Limb (tissue), 2 donors: Measurements from ENCODE around the gene ANKRD17.
"Not testable (repeated sequence)": the region's sequence is repeated elsewhere in the genome, so short reads cannot be mapped to it uniquely, and the experiment has no call there.

Experiments
- DNase-seq, 2 donors: peaks; one replicate each; pipeline ENCODE4 v3.0.0-alpha.2; 2016; ENCODE audit errors: extremely low spot score in 2 of 2

Gene ANKRD17

GRCh38 chr4:73258686-73259570, at the start of gene ANKRD17:
Gene ANKRD17 (minus strand): TSS chr4:73258798. CDS start chr4:73258668, 130 bp downstream.
- peak; percentile 97 for DNase-seq

- DNase-seq: no peak
Measured at GRCh38 chr4:73308286-73308685, 49.7 kb upstream of the ANKRD17 start.

GRCh38 chr4:73303711-73304110, 45.1 kb upstream of the ANKRD17 start:
- DNase-seq: no peak

- DNase-seq: no peak
Measured at GRCh38 chr4:73299548-73300280, 41.1 kb upstream of the ANKRD17 start.

GRCh38 chr4:73292661-73293060, 34.1 kb upstream of the ANKRD17 start:
- not testable (repeated sequence) for DNase-seq

- DNase-seq: no peak
Measured at GRCh38 chr4:73281982-73282381, 23.4 kb upstream of the ANKRD17 start.

- no peak for DNase-seq
Measured at GRCh38 chr4:73281396-73281795, 22.8 kb upstream of the ANKRD17 start.

GRCh38 chr4:73277201-73277600, 18.6 kb upstream of the ANKRD17 start:
- no peak for DNase-seq

- no peak for DNase-seq
Measured at GRCh38 chr4:73275318-73275654, 16.7 kb upstream of the ANKRD17 start.

GRCh38 chr4:73272816-73273215, 14.2 kb upstream of the ANKRD17 start:
- DNase-seq: no peak

- no peak for DNase-seq
Measured at GRCh38 chr4:73267050-73267449, 8.5 kb upstream of the ANKRD17 start.

- DNase-seq: peak in 1 of 2 donors; percentile 45
Measured at GRCh38 chr4:73259571-73260090, 1.0 kb upstream of the ANKRD17 start.

GRCh38 chr4:73258436-73258685, 237 bp downstream of the ANKRD17 start:
- DNase-seq: no peak

- peak; percentile 47 to 73 for DNase-seq
Measured at GRCh38 chr4:73257651-73258435, 755 bp downstream of the ANKRD17 start.

- peak; percentile 78 to 89 for DNase-seq
Measured at GRCh38 chr4:73257234-73257633, 1.4 kb downstream of the ANKRD17 start.

- not testable (repeated sequence) for DNase-seq
Measured at GRCh38 chr4:73255847-73256246, 2.8 kb downstream of the ANKRD17 start.

- DNase-seq: no peak
Measured at GRCh38 chr4:73252001-73252400, 6.6 kb downstream of the ANKRD17 start.

- no peak for DNase-seq
Measured at GRCh38 chr4:73251384-73251783, 7.2 kb downstream of the ANKRD17 start.

- no peak for DNase-seq
Measured at GRCh38 chr4:73250642-73251041, 8.0 kb downstream of the ANKRD17 start.

- DNase-seq: no peak
Measured at GRCh38 chr4:73248821-73249220, 9.8 kb downstream of the ANKRD17 start.

- DNase-seq: no peak
Measured at GRCh38 chr4:73248416-73248815, 10.2 kb downstream of the ANKRD17 start.

GRCh38 chr4:73247100-73247499, 11.5 kb downstream of the ANKRD17 start:
- no peak for DNase-seq
